Cardiac muscle cell (in vitro differentiated cells and primary cell): ENCODE measurements around the gene CYP2U1. TPM values are rescaled to one million over a fixed set of nuclear protein-coding genes. Genes with fewer than 3 reads are reported as not detected.
"Not testable (repeated sequence)": the region's sequence is repeated elsewhere in the genome, so short reads cannot be mapped to it uniquely, and the experiment has no call there.

Source experiments
- DNase-seq, 2 donors: peaks; one replicate each; pipeline versions ENCODE4 v3.0.0 to v3.0.0-alpha.2; 2010 to 2017; ENCODE audit warnings: low read depth in 1 of 2, low spot score in 1 of 2
- H3K27ac ChIP-seq: fragments of 200-600 bp; sonication (generic); 2 replicates; pipeline ENCODE4 v1.5.1; 2016
- H3K27me3 ChIP-seq: fragments of 200-600 bp; sonication (generic); 2 replicates; pipeline ENCODE4 v1.6.0; 2016; ENCODE audit warnings: control low read depth
- H3K36me3 ChIP-seq: fragments of 200-600 bp; sonication (generic); 2 replicates; pipeline ENCODE4 v1.5.1; 2016; ENCODE audit warnings: control low read depth
- H3K4me1 ChIP-seq: fragments of 200-600 bp; sonication (generic); 2 replicates; pipeline ENCODE4 v1.8.1; 2017; ENCODE audit warnings: low read depth, mild to moderate bottlenecking, mixed run types
- H3K4me3 ChIP-seq: fragments of 200-600 bp; sonication (generic); 2 replicates; pipeline ENCODE4 v1.5.1; 2016; ENCODE audit warnings: mild to moderate bottlenecking
- H3K9me3 ChIP-seq: fragments of 200-600 bp; sonication (generic); 2 replicates; pipeline ENCODE4 v1.5.1; 2017; ENCODE audit warnings: low read depth, mild to moderate bottlenecking, control low read depth
- polyA plus RNA-seq: library from polyadenylated mRNA; unstranded; fragments of >200 nt; fragmentation: Nextera tagmentation; extraction: Ambion mirVana; gene quantifications from 2 replicates; pipeline ENCODE4 v1.2.1, GENCODE V29; 2016
- total RNA-seq: library from RNA; depleted of rRNA; stranded (reverse); fragments of >200 nt; gene quantifications from 2 replicates; pipeline ENCODE4 v1.2.3, GENCODE V29; 2016
- TF ChIP-seq, protein P1 (sequence below): IDR thresholded peaks from 2 replicates; pipeline ENCODE4 v1.5.1; 2012; ENCODE audit warnings: low read depth, mild to moderate bottlenecking, low read length

The CYP2U1 gene
- total and polyA plus RNA-seq, 2 experiments from 2014 or later = 2.7 to 4.7 TPM

DNA sequence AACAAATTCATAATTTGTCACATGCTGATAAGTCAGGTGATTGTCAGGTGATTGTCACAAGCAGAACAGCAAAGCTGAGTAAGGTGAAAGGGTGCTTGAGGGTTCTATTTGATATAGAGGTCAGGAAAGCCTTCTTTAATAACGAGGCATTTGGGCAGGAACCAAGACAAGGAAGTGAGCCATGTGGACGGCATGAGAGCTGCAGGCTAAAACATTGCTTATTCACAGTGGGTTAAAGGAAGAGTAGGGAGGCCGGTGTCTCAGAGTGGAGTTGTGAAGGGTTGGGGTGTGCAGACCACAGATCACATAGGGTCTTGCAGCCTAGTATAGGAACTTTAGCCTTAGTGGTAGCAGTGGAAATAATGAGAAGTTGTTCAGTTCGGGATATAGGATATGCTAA is 31.3 kb upstream of the CYP2U1 start:
- TF ChIP-seq, protein P1, sequence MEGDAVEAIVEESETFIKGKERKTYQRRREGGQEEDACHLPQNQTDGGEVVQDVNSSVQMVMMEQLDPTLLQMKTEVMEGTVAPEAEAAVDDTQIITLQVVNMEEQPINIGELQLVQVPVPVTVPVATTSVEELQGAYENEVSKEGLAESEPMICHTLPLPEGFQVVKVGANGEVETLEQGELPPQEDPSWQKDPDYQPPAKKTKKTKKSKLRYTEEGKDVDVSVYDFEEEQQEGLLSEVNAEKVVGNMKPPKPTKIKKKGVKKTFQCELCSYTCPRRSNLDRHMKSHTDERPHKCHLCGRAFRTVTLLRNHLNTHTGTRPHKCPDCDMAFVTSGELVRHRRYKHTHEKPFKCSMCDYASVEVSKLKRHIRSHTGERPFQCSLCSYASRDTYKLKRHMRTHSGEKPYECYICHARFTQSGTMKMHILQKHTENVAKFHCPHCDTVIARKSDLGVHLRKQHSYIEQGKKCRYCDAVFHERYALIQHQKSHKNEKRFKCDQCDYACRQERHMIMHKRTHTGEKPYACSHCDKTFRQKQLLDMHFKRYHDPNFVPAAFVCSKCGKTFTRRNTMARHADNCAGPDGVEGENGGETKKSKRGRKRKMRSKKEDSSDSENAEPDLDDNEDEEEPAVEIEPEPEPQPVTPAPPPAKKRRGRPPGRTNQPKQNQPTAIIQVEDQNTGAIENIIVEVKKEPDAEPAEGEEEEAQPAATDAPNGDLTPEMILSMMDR = no peak
- H3K4me1 ChIP-seq = no peaks in the 10 kb centered on the region
- no peak overlapping the region for H3K4me3 ChIP-seq
- no peaks in the 10 kb centered on the region for H3K27me3 ChIP-seq
- H3K36me3 ChIP-seq = no peaks in the 10 kb centered on the region
- no peak overlapping the region for H3K27ac ChIP-seq
- no peak for DNase-seq
- no peaks in the 10 kb centered on the region for H3K9me3 ChIP-seq

DNA sequence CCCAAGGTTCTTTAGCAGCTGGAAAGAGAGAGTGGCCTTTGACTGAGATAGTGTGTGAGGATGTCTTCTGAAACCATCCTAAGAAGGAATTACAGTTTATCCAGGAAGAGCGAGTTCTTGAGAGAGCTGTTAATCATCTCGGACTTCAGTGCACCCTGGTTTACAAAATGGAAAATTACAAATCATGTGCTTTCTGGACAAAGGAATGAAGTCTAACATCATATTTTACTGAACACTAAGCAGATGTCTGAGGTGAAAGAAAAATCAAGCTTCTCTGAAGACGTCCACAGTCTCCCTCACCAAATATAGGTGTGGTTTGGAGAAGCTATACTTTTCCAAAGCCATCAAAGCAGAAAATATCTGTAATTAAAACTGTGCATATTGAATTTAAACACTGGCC is 30.8 kb upstream of the CYP2U1 start:
- Histone ChIP-seq H3K27ac (no peak overlapping the region), H3K4me1 (no peaks in the 10 kb centered on the region), H3K9me3 (no peaks in the 10 kb centered on the region), H3K4me3 (no peak overlapping the region), H3K27me3 (no peaks in the 10 kb centered on the region), H3K36me3 (no peaks in the 10 kb centered on the region)
- no peak for DNase-seq
- TF ChIP-seq, protein P1 = no peak

DNA sequence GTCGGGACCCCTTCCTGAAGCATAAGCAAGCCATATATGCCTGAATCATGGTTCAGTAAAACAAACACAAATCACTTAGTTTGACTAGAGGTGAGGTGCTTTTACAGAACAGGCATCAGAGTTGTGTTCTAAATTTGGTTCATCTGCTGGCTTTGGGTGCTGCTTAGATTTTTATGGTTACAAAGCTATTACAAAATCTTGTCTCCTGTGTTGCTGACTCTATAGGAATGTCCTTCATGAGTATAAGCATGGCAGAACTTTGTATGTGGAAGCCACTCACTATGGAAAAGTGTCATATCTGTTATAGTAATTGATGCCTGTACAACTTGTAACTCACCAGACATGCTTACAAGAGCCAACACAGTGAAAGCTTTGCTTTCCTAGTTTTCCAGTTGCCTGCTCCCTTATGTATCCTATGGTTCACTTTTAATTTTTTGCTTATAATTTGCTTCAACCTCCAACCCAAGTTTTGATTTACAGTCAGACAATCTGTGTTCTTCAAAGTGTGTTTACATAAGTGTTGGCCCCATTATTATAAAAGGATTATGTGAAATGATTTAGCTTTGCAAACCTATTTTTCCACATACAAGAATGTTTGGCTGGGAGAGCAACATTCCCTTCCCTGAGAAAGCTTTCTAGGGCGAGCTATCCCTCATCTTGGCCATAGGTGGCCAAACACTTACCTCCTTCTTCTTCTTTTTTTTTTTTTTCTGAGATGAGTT is 30.0 kb upstream of the CYP2U1 start:
- Histone ChIP-seq H3K9me3 (no peaks in the 10 kb centered on the region), H3K36me3 (no peaks in the 10 kb centered on the region), H3K4me3 (no peak overlapping the region), H3K27me3 (no peaks in the 10 kb centered on the region), H3K4me1 (no peaks in the 10 kb centered on the region), H3K27ac (no peak overlapping the region)
- DNase-seq = no peak
- TF ChIP-seq, protein P1 = no peak

DNA sequence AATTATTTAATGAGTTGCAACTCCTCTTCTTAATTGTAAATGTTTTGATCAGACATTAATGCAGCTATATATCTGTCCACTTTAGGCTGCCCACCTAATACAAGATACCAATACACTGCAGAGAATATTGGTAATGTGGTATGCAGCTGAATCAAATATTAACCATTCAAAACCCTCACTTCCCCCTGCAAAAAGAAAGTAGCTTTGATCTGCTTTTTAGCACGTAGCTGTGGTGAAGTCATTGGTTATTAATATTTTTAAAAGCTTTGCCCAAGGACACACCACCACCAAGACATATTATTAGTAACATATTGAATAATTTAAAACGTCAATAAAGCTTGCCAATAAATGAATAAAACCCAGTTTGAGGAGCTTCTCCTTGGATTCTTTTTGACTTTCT is 28.6 kb upstream of the CYP2U1 start:
- no peaks in the 10 kb centered on the region for H3K9me3 ChIP-seq
- no peak for DNase-seq
- H3K27ac ChIP-seq = no peak overlapping the region
- no peaks in the 10 kb centered on the region for H3K36me3 ChIP-seq
- no peak overlapping the region for H3K4me3 ChIP-seq
- no peaks in the 10 kb centered on the region for H3K27me3 ChIP-seq
- TF ChIP-seq, protein P1 = no peak
- no peaks in the 10 kb centered on the region for H3K4me1 ChIP-seq

DNA sequence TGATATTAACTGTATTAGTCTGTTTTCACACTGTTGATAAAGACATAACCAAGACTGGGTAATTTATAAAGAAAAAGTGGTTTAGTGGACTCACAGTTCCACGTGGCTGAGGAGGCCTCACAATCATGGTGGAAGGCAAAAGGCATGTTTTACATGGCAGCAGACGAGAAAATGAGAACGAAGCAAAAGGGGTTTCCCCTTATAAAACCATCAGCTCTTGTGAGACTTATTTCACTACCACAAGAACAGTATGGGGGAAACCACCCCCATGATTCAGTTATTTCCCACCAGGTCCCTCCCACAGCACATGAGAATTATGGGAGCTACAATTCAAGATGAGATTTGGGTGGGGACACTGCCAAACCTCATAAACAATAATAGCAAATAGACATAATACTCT is 26.3 kb upstream of the CYP2U1 start:
- H3K27ac ChIP-seq, H3K4me1 ChIP-seq, H3K36me3 ChIP-seq, H3K9me3 ChIP-seq, H3K27me3 ChIP-seq, DNase-seq, H3K4me3 ChIP-seq: not testable (repeated sequence)

DNA sequence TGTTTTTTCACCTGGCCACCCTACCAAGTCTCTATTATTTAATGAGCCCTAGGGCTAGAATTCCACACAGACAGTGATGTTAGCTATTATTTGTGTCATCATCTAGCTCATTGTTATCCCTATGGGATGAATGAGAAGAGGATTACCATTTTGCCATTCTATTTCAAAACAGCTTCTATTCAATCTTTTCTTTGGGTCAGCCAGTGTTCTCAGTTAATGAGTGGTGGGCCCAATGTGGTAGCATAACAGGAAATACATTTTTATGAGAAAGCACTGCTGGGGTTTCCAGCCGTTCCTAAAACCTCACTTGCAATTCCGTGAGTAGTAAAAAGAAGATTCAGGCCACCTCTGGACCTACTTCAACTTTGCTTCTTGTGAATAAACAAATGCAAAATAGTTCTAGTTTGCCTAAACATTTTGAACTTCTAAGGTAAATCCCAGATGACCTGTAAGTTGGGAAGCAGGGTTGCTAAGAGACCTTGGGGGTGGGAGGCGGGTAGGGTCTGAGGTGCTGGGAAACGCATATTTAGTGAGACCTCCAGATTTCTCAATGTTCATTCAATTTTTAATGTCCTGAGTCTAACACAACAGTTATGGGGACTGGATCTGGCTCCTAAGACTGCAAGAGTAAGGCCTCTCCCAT is 24.8 kb upstream of the CYP2U1 start:
- no peak for DNase-seq
- Histone ChIP-seq H3K27me3 (no peaks in the 10 kb centered on the region), H3K4me3 (no peak overlapping the region), H3K9me3 (no peaks in the 10 kb centered on the region), H3K36me3 (no peaks in the 10 kb centered on the region), H3K4me1 (no peaks in the 10 kb centered on the region), H3K27ac (no peak overlapping the region)
- TF ChIP-seq, protein P1 = no peak
